Body of pancreas (tissue), 4 donors: ENCODE results near the gene SYNPR. TPM values are rescaled to one million over a fixed set of nuclear protein-coding genes. Genes with fewer than 3 reads are reported as not detected.
A peak's percentile ranks its signal among the peaks of the same experiment; 100 is the strongest.

Experiments used
- ATAC-seq: fragments of 150-250 bp; one replicate; pipeline ENCODE4 v1.9.1; 2016
- DNase-seq, 4 donors: peaks; one replicate each; pipeline ENCODE4 v3.0.0-alpha.2; 2019
- H3K27ac ChIP-seq, 4 donors: fragments of 200-600 bp; sonication (generic); 1 replicate in 3 of 4; 2 replicates in 1 of 4; pipeline versions ENCODE4 v1.5.1 to v1.6.1; 2016 to 2019; ENCODE audit warnings: mild to moderate bottlenecking in 1 of 4, mixed read lengths in 1 of 4, moderate library complexity in 1 of 4
- H3K27me3 ChIP-seq, 2 donors: fragments of 200-600 bp; sonication (generic); one replicate each; pipeline ENCODE4 v1.6.0; 2016; ENCODE audit warnings: mild to moderate bottlenecking in 1 of 2
- H3K36me3 ChIP-seq, 2 donors: fragments of 200-600 bp; sonication (generic); replicated peaks in 1 of 2; 2 replicates each; pipeline ENCODE4 v1.5.1; 2016; ENCODE audit warnings: low read depth in 2 of 2; ENCODE audit not compliant: insufficient read depth in 1 of 2
- H3K4me1 ChIP-seq: fragments of 200-600 bp; sonication (generic); one replicate; pipeline ENCODE4 v1.6.0; 2016
- H3K4me3 ChIP-seq, 2 donors: fragments of 200-600 bp; sonication (generic); 1 replicate in 1 of 2; 2 replicates in 1 of 2; pipeline ENCODE4 v1.5.1; 2016 to 2019
- H3K9me3 ChIP-seq, 3 donors: fragments of 200-600 bp; sonication (generic); 1 replicate in 2 of 3; 2 replicates in 1 of 3; pipeline ENCODE4 v1.5.1; 2016
- CTCF ChIP-seq, 7 experiments: fragments of 450-650 bp in 4 of 7; fragments of 200-600 bp in 3 of 7; sonication (generic) in 3 of 7; IDR thresholded peaks; one replicate each; pipeline ENCODE4 v1.5.1; 2016 to 2019; ENCODE audit warnings: antibody characterized with exemption in 7 of 7
- POLR2A ChIP-seq, 3 donors: fragments of 450-650 bp; IDR thresholded peaks; one replicate each; pipeline ENCODE4 v1.6.1; 2016; ENCODE audit warnings: antibody characterized with exemption in 3 of 3, mild to moderate bottlenecking in 2 of 3
- WGBS, 2 donors: methylation state at CpG; one replicate each; pipeline ENCODE4 v1.1.5; 2017; 5-methylcytosine and 5-hydroxymethylcytosine counted together
- intact Hi-C: fragments of 100-400 bp; cut with DNase I; formaldehyde crosslinking; loops from one replicate; pipeline ENCODE4 v1.15.1; 2023
- total RNA-seq, 2 donors: library from RNA; depleted of rRNA; stranded (reverse); fragments of >200 nt; gene quantifications; one replicate each; pipeline ENCODE4 v1.1.0, GENCODE V29; 2016

Gene SYNPR
- total RNA-seq, 2 donors from 2014 or later = 0.52 TPM; not detected in 1

GRCh38 chr3:63562323-63562722, 284.2 kb downstream of the SYNPR start:
- Histone ChIP-seq H3K36me3 (no peaks in the 10 kb centered on the region), H3K4me3 (no peak overlapping the region), H3K4me1 (peaks cover 4% of the 10 kb centered on the region), H3K27ac (no peak overlapping the region), H3K9me3 (no peaks in the 10 kb centered on the region), H3K27me3 (no peaks in the 10 kb centered on the region)
- 62 to 65% methylated on average over 4 of the region's 4 CpGs for WGBS, 2 donors
- ATAC-seq (no peak), DNase-seq (no peak)
- TF ChIP-seq CTCF (IDR thresholded peaks at IDR 0.05) (no peak), POLR2A (IDR thresholded peaks at IDR 0.05) (no peak)
- intact Hi-C loops = no loop called here

GRCh38 chr3:63563572-63563971, 285.5 kb downstream of the SYNPR start:
- no peak for TF ChIP-seq POLR2A (IDR thresholded peaks at IDR 0.05)
- no peak for TF ChIP-seq CTCF (IDR thresholded peaks at IDR 0.05)
- Histone ChIP-seq H3K9me3 (no peaks in the 10 kb centered on the region), H3K4me3 (no peak overlapping the region), H3K36me3 (no peaks in the 10 kb centered on the region), H3K27me3 (no peaks in the 10 kb centered on the region), H3K4me1 (peaks cover 4% of the 10 kb centered on the region), H3K27ac (no peak overlapping the region)
- ATAC-seq (no peak), DNase-seq (no peak)
- intact Hi-C loops = no loop called here

GRCh38 chr3:63565220-63565619, 287.1 kb downstream of the SYNPR start:
- DNase-seq = no peak
- no peaks in the 10 kb centered on the region for H3K36me3 ChIP-seq
- H3K27me3 ChIP-seq = no peaks in the 10 kb centered on the region
- no peak overlapping the region for H3K4me3 ChIP-seq
- WGBS, 2 donors = 84 to 86% methylated on average over 6 of the region's 6 CpGs
- no peak for ATAC-seq
- no peaks in the 10 kb centered on the region for H3K4me1 ChIP-seq
- TF ChIP-seq POLR2A (IDR thresholded peaks at IDR 0.05) (no peak), CTCF (IDR thresholded peaks at IDR 0.05) (no peak)
- H3K27ac ChIP-seq = no peak overlapping the region
- intact Hi-C loops = no loop called here
- no peaks in the 10 kb centered on the region for H3K9me3 ChIP-seq

GRCh38 chr3:63571682-63572081, 293.6 kb downstream of the SYNPR start:
- ATAC-seq (no peak), DNase-seq (no peak)
- no peaks in the 10 kb centered on the region for H3K36me3 ChIP-seq
- no peaks in the 10 kb centered on the region for H3K9me3 ChIP-seq
- TF ChIP-seq POLR2A (IDR thresholded peaks at IDR 0.05) (no peak), CTCF (IDR thresholded peaks at IDR 0.05) (no peak)
- H3K27me3 ChIP-seq = no peaks in the 10 kb centered on the region
- no peak overlapping the region for H3K27ac ChIP-seq
- 55 to 63% methylated on average over 3 of the region's 3 CpGs for WGBS, 2 donors
- H3K4me1 ChIP-seq = peaks cover 14% of the 10 kb centered on the region
- intact Hi-C loops = no loop called here
- no peak overlapping the region for H3K4me3 ChIP-seq

- no peak overlapping the region for H3K4me3 ChIP-seq
- intact Hi-C loops = no loop called here
- WGBS, 2 donors = 17 to 28% methylated on average over 2 of the region's 2 CpGs
- peaks cover 25% of the 10 kb centered on the region for H3K4me1 ChIP-seq
- no peaks in the 10 kb centered on the region for H3K36me3 ChIP-seq
- peak overlapping the region in 3 of 4 donors; percentile 22 to 29 (median 25) for H3K27ac ChIP-seq
- TF ChIP-seq POLR2A (IDR thresholded peaks at IDR 0.05) = no peak
- TF ChIP-seq CTCF (IDR thresholded peaks at IDR 0.05) = no peak
- no peaks in the 10 kb centered on the region for H3K9me3 ChIP-seq
- no peaks in the 10 kb centered on the region for H3K27me3 ChIP-seq
- peak; percentile 92 for ATAC-seq
- DNase-seq = peak in 3 of 4 donors; percentile 19 to 23 (median 19)
These were observed 298.7 kb downstream of the SYNPR start for GRCh38 chr3:63576846-63577245.
